Ovary (tissue), 9 donors: Measurements from ENCODE around the gene KRT72. TPM values are rescaled to one million over a fixed set of nuclear protein-coding genes. Genes with fewer than 3 reads are reported as not detected.

ENCODE experiments used
- DNase-seq, 5 donors: peaks; one replicate each; pipeline ENCODE4 v3.0.0-alpha.2; 2019 to 2020
- H3K27ac ChIP-seq, 2 donors: fragments of 200-600 bp; one replicate each; pipeline versions ENCODE4 v1.5.1 to v1.8.0; 2019 to 2022
- H3K27me3 ChIP-seq: fragments of 200-600 bp; one replicate; pipeline ENCODE4 v1.8.0; 2022
- H3K36me3 ChIP-seq: fragments of 200-600 bp; sonication (generic); one replicate; pipeline ENCODE4 v1.5.1; 2019
- H3K4me1 ChIP-seq: one replicate; pipeline ENCODE4 v1.8.1; 2013; ENCODE audit warnings: mild to moderate bottlenecking, moderate library complexity; ENCODE audit not compliant: insufficient read depth
- H3K4me3 ChIP-seq: fragments of 200-600 bp; sonication (generic); one replicate; pipeline ENCODE4 v1.5.1; 2017
- H3K9me3 ChIP-seq, 2 donors: fragments of 200-600 bp in 1 of 2; sonication (generic) in 1 of 2; one replicate each; pipeline versions ENCODE4 v1.5.1 to v1.8.1; 2013 to 2019; ENCODE audit warnings: mild to moderate bottlenecking in 1 of 2, moderate library complexity in 1 of 2
- EP300 ChIP-seq: sonication (generic); formaldehyde crosslinking; IDR thresholded peaks from one replicate; pipeline ENCODE4 v1.6.1; 2017; ENCODE audit warnings: antibody characterized with exemption
- POLR2A ChIP-seq: fragments of 450-650 bp; IDR thresholded peaks from one replicate; pipeline ENCODE4 v1.6.1; 2017; ENCODE audit warnings: antibody characterized with exemption, mild to moderate bottlenecking, moderate library complexity
- WGBS, 3 donors: extraction: QIAGEN DNeasy Blood & Tissue Kit in 1 of 3; methylation state at CpG; one replicate each; pipeline versions ENCODE4 v1.1.5 to v1.1.7; 2013 to 2017; 5-methylcytosine and 5-hydroxymethylcytosine counted together
- intact Hi-C, 4 donors: fragments of 100-400 bp; cut with DNase I; formaldehyde crosslinking; loops; one replicate each; pipeline versions ENCODE4 v1.11.0 to v1.15.1; 2022 to 2023
- polyA plus RNA-seq, 2 donors: library from polyadenylated mRNA; stranded (reverse); fragments of 200-250 nt in 1 of 2; fragments of 350-450 nt in 1 of 2; fragmentation: Illumina TruSeq in 1 of 2; extraction: RNeasy Lipid Tissue Mini Kit (QIAGEN cat#74804) in 1 of 2; gene quantifications; one replicate each; pipeline ENCODE4 v1.2.3, GENCODE V29; 2013 to 2014
- total RNA-seq, 7 donors: library from RNA; depleted of rRNA in 2 of 7; stranded (reverse); fragments of >200 nt in 2 of 7; fragmentation: NEBNext Ultra II Directional in 3 of 7; extraction: Animal tissue kit (Norgen Biotek cat#: 25700) in 3 of 7; gene quantifications; one replicate each; pipeline versions ENCODE4 v1.1.0 to v1.2.4, GENCODE V29; 2016 to 2023
- TF ChIP-seq, protein P1 (sequence below), 3 donors: fragments of 450-650 bp in 2 of 3; fragments of 200-600 bp in 1 of 3; IDR thresholded peaks; one replicate each; pipeline versions ENCODE4 v1.5.1 to v1.8.0; 2016 to 2022; ENCODE audit warnings: antibody characterized with exemption in 3 of 3, mild to moderate bottlenecking in 1 of 3
- donor health status: DM: no; HTN: no; CAD: no; lungs with moderate emphysema.
- donor health status: DM: no; HTN: no; CAD: no.
- donor health status: Bipolar disorder and iron deficiency.
- donor health status: DM: yes; HTN: yes; CAD: no.
- donor health status: DM: no; HTN: no; CAD: no.
- donor health status: DM: yes; HTN: yes; CAD: no.

The KRT72 gene
- total and polyA plus RNA-seq, 9 donors = not detected

DNA sequence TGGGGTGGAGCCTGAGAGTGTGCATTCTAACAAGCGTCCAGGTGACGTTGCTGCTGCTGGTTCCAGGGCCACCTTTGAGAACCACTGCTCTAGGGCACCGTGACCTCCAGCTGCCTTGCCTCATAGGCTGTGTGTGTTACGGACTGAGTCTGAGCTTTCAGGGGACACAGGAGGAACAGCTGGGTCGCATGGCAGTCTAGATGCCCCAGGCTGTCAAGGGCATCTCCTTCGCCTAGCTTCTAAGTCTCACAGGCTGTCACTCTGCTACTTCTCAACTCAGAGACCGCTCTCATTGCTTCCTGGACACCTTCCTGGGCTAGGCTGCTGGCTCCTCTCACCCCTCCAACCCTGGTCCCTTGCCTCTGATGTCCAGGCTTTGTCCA, 16.1 kb upstream of the KRT72 start:
- TF ChIP-seq EP300 = no peak
- WGBS, 3 donors = 59 to 67% (median 63%) methylated on average over 7 of the region's 7 CpGs

DNA sequence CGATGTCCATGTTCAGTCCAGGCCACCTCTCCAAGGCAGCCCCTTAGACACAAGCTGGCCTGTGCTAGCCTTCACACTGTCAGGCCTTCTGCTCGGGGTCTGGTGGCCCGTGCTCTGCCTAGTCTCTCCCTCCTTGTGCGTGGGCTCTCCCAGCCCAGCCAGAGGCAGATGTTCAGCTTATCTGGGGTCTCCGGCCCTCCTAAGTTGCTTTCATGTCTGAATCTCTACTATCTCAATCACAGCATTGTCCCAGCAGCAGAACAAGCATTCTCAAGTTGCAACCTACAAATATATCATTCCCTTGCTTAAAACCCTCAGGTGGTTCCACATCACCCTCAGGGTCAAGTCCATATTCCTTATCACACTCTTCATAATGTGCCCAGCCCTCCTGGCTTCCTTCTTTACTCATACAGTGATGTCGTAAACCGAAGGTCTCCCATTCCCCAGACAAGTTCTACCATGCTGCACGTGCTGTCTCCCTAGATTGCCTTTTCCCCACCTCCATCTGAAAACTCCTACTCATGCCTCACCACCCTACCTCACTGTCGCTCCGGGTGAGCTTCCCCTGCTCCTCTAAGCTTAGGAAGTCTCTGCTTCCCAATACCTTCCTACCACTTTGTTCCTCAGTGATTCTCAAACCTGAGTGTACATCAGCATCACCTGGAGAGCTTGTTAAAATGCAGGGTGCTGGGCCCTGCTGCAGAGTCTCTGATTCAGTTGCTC, 15.6 kb upstream of the KRT72 start:
- no peaks in the 10 kb centered on the region for H3K4me1 ChIP-seq
- intact Hi-C loops = no loop called here
- no peaks in the 10 kb centered on the region for H3K36me3 ChIP-seq
- TF ChIP-seq EP300 (no peak), POLR2A (no peak)
- TF ChIP-seq, protein P1, sequence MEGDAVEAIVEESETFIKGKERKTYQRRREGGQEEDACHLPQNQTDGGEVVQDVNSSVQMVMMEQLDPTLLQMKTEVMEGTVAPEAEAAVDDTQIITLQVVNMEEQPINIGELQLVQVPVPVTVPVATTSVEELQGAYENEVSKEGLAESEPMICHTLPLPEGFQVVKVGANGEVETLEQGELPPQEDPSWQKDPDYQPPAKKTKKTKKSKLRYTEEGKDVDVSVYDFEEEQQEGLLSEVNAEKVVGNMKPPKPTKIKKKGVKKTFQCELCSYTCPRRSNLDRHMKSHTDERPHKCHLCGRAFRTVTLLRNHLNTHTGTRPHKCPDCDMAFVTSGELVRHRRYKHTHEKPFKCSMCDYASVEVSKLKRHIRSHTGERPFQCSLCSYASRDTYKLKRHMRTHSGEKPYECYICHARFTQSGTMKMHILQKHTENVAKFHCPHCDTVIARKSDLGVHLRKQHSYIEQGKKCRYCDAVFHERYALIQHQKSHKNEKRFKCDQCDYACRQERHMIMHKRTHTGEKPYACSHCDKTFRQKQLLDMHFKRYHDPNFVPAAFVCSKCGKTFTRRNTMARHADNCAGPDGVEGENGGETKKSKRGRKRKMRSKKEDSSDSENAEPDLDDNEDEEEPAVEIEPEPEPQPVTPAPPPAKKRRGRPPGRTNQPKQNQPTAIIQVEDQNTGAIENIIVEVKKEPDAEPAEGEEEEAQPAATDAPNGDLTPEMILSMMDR (IDR thresholded peaks at IDR 0.05) = no peak
- no peak overlapping the region for H3K4me3 ChIP-seq
- no peaks in the 10 kb centered on the region for H3K9me3 ChIP-seq
- H3K27ac ChIP-seq = no peak overlapping the region
- WGBS, 3 donors = 57 to 72% (median 59%) methylated on average over 10 of the region's 10 CpGs
- no peak for DNase-seq
- H3K27me3 ChIP-seq = no peaks in the 10 kb centered on the region

More for the DNA sequence above, 16.1 kb upstream of the KRT72 start:
- H3K36me3 ChIP-seq = no peaks in the 10 kb centered on the region
- H3K9me3 ChIP-seq = no peaks in the 10 kb centered on the region
- H3K4me3 ChIP-seq = no peak overlapping the region
- no peaks in the 10 kb centered on the region for H3K27me3 ChIP-seq
- no peak for DNase-seq
- intact Hi-C loops = no loop called here
- H3K4me1 ChIP-seq = no peaks in the 10 kb centered on the region
- no peak overlapping the region for H3K27ac ChIP-seq

DNA sequence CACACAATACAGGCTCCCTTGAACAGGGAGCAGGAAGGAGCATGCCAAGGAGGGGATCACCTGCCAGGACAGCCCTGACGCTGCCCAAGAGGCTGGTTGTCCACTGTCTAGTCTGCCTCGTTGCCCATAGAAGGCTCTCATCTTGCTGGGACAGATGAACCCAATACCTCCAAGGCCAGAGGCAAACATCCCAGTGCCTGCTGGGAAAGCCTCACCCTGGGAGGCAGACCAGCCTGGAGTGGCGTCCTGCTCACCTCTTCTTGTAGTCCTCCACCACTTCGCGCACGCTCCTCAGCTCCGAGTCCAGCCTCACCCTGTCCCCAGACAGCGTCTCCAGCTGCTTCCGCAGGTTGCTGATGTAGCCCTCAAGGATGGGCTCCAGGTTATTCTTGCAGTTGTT, 14.6 kb upstream of the KRT72 start:
- 84 to 90% (median 88%) methylated on average over 9 of the region's 9 CpGs for WGBS, 3 donors
- TF ChIP-seq EP300 = no peak
- TF ChIP-seq, protein P1 (IDR thresholded peaks at IDR 0.05) = no peak
- TF ChIP-seq POLR2A = no peak
- DNase-seq = no peak
- Histone ChIP-seq H3K27me3 (no peaks in the 10 kb centered on the region), H3K4me1 (no peaks in the 10 kb centered on the region), H3K27ac (no peak overlapping the region), H3K9me3 (no peaks in the 10 kb centered on the region), H3K4me3 (no peak overlapping the region), H3K36me3 (no peaks in the 10 kb centered on the region)
- intact Hi-C loops = no loop called here

DNA sequence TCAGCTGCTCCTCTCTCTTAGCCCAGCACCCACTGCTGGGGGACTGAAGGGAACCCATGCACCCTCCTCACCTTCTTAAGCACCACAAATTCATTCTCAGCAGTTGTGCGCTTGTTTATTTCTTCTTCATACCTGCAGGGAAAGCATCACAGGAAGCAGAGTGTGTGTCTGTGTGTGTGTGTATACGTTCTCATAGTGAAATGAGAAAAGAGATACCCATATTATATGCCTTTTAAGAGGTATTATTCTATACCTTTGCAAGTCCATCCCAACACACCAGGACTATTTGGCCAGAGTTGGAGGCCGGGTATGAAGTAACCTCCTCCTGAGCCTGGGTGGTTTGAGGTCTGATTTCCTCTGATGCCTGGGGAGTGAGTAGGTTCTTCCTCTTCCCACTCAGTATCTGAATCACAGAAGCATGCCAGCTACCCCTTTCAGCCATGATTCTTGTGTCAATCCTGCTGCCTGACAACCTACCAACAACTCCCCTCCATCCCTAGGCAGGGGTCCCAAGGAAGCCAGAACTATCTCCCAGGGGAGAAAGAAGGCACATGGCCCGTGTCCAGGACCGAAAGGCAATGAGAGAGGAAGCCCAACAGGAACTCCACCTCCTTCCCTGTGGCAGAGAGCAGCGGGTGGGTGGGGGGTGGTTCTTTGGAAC, 14.1 kb upstream of the KRT72 start:
- WGBS, 3 donors = 55 to 71% (median 57%) methylated on average over 6 of the region's 6 CpGs
- DNase-seq = no peak
- no peaks in the 10 kb centered on the region for H3K9me3 ChIP-seq
- H3K27ac ChIP-seq = no peak overlapping the region
- H3K4me1 ChIP-seq = no peaks in the 10 kb centered on the region
- H3K4me3 ChIP-seq = no peak overlapping the region
- intact Hi-C loops = no loop called here
- no peaks in the 10 kb centered on the region for H3K27me3 ChIP-seq
- TF ChIP-seq, protein P1 (IDR thresholded peaks at IDR 0.05) = no peak
- TF ChIP-seq POLR2A = no peak
- no peaks in the 10 kb centered on the region for H3K36me3 ChIP-seq
